B cell (primary cell): ENCODE data around the gene KIF22. TPM values are rescaled to one million over a fixed set of nuclear protein-coding genes. Genes with fewer than 3 reads are reported as not detected.

Experiments used
- ATAC-seq: fragments of 200-7000 bp; cut with Tn5 transposase; one replicate; pipeline ENCODE4 v1.10.0; 2021; ENCODE audit warnings: low read depth, mild to moderate bottlenecking, moderate number of reproducible peaks, moderate library complexity
- CTCF ChIA-PET: fragments of 350-600 bp; sonication (Branson Sonifier 250); formaldehyde crosslinking; loops from one replicate; lab custom pipeline; 2021; ENCODE audit warnings: antibody characterized with exemption, inconsistent platforms; lab: Charles Lee
- POLR2A ChIA-PET: fragments of 350-600 bp; sonication (Branson Sonifier 250); formaldehyde crosslinking; loops from one replicate; lab custom pipeline; 2021; ENCODE audit warnings: antibody characterized with exemption; lab: Charles Lee
- DNase-seq: peaks from one replicate; pipeline ENCODE4 v3.0.0; 2013
- H2AFZ ChIP-seq: 2 replicates; pipeline ENCODE4 v1.6.1; 2012; ENCODE audit warnings: mild to moderate bottlenecking, low read depth, low read length; ENCODE audit not compliant: insufficient read depth, poor library complexity, severe bottlenecking
- H3K27ac ChIP-seq, 2 donors: 1 replicate in 1 of 2; 2 replicates in 1 of 2; pipeline ENCODE4 v1.5.1; 2012 to 2013; ENCODE audit warnings: low read length in 2 of 2, mild to moderate bottlenecking in 2 of 2, moderate library complexity in 1 of 2
- H3K27me3 ChIP-seq, 4 experiments: fragments of 200-600 bp in 1 of 4; sonication (generic) in 1 of 4; replicated peaks in 1 of 4; 1 replicate in 2 of 4; 2 replicates in 2 of 4; pipeline versions ENCODE4 v1.6.1 to v1.7.0; 2013 to 2016; ENCODE audit warnings: low read length in 3 of 4, mild to moderate bottlenecking in 2 of 4, mixed read lengths in 1 of 4, moderate library complexity in 1 of 4; ENCODE audit not compliant: insufficient read depth in 4 of 4, control insufficient read depth in 3 of 4; ENCODE audit errors: control extremely low read depth in 1 of 4
- H3K36me3 ChIP-seq, 2 experiments: replicated peaks in 1 of 2; 1 replicate in 1 of 2; 2 replicates in 1 of 2; pipeline versions ENCODE4 v1.6.1 to v1.7.1; 2013; ENCODE audit warnings: low read length in 1 of 2; ENCODE audit not compliant: insufficient read depth in 2 of 2, control insufficient read depth in 1 of 2; ENCODE audit errors: control extremely low read depth in 1 of 2, extremely low read depth in 1 of 2
- H3K4me1 ChIP-seq, 2 donors: fragments of 200-600 bp in 1 of 2; sonication (generic) in 1 of 2; 1 replicate in 1 of 2; 2 replicates in 1 of 2; pipeline versions ENCODE4 v1.5.1 to v1.6.1; 2013 to 2017; ENCODE audit warnings: low read length in 2 of 2; ENCODE audit not compliant: control insufficient read depth in 2 of 2, insufficient read depth in 2 of 2
- H3K4me2 ChIP-seq: replicated peaks from 2 replicates; pipeline ENCODE3; 2012; ENCODE audit warnings: mild to moderate bottlenecking, low read depth, low read length; ENCODE audit not compliant: poor library complexity, severe bottlenecking
- H3K4me3 ChIP-seq, 5 experiments: fragments of 200-600 bp in 1 of 5; sonication (generic) in 1 of 5; 1 replicate in 3 of 5; 2 replicates in 2 of 5; pipeline versions ENCODE4 v1.5.1 to v1.7.0; 2011 to 2016; ENCODE audit warnings: low read length in 4 of 5, mild to moderate bottlenecking in 4 of 5, low read depth in 2 of 5, control low read depth in 1 of 5, moderate library complexity in 1 of 5; ENCODE audit not compliant: insufficient read depth in 1 of 5; ENCODE audit errors: control extremely low read depth in 1 of 5, extremely low read depth in 1 of 5
- H3K79me2 ChIP-seq: fragments of 200-600 bp; sonication (generic); one replicate; pipeline ENCODE4 v1.6.0; 2016; ENCODE audit warnings: low read length; ENCODE audit not compliant: control insufficient read depth, insufficient read depth
- H3K9ac ChIP-seq: fragments of 200-600 bp; sonication (generic); 2 replicates; pipeline ENCODE4 v1.6.1; 2017; ENCODE audit warnings: mild to moderate bottlenecking, low read length, moderate library complexity
- H3K9me3 ChIP-seq, 3 donors: one replicate each; pipeline versions ENCODE4 v1.6.1 to v1.7.1; 2013; ENCODE audit warnings: low read length in 2 of 3; ENCODE audit not compliant: control insufficient read depth in 2 of 3, insufficient read depth in 1 of 3; ENCODE audit errors: control extremely low read depth in 1 of 3
- H4K20me1 ChIP-seq: 2 replicates; pipeline ENCODE4 v1.6.0; 2012; ENCODE audit warnings: mild to moderate bottlenecking, low read length; ENCODE audit not compliant: insufficient read depth, control insufficient read depth, poor library complexity, severe bottlenecking
- H3K27ac Mint-ChIP-seq: one replicate; pipeline ENCODE4 v1.8.0; 2021; ENCODE audit warnings: mixed read lengths
- H3K27me3 Mint-ChIP-seq: one replicate; pipeline ENCODE4 v1.8.0; 2021; ENCODE audit warnings: mixed read lengths
- H3K4me1 Mint-ChIP-seq: one replicate; pipeline ENCODE4 v1.8.0; 2021; ENCODE audit warnings: mixed read lengths
- H3K4me3 Mint-ChIP-seq: one replicate; pipeline ENCODE4 v1.8.0; 2021; ENCODE audit warnings: mixed read lengths
- H3K9me3 Mint-ChIP-seq: one replicate; pipeline ENCODE4 v1.8.0; 2022; ENCODE audit warnings: mixed read lengths; ENCODE audit not compliant: insufficient read depth
- EZH2 ChIP-seq: IDR thresholded peaks from 2 replicates; pipeline ENCODE4 v1.6.1; 2012; ENCODE audit warnings: borderline replicate concordance, low read depth, mild to moderate bottlenecking, moderate library complexity, low read length; ENCODE audit not compliant: insufficient read depth, poor library complexity, severe bottlenecking
- WGBS: methylation state at CpG from one replicate; pipeline ENCODE4 v1.1.5; 2013; ENCODE audit warnings: missing lambda C conversion rate; ENCODE audit not compliant: insufficient coverage; 5-methylcytosine and 5-hydroxymethylcytosine counted together
- intact Hi-C: fragments of 100-400 bp; cut with micrococcal nuclease; formaldehyde crosslinking; loops from one replicate; pipeline ENCODE4 v1.10.0; 2022
- polyA plus RNA-seq: library from polyadenylated mRNA; depleted of rRNA; stranded (reverse); fragments of >200 nt; gene quantifications from 2 replicates; pipeline ENCODE4 v1.2.3, GENCODE V29; 2012
- total RNA-seq, 2 donors: library from RNA; stranded (reverse); fragments of 120-200 nt in 1 of 2; gene quantifications; 1 replicate in 1 of 2; 2 replicates in 1 of 2; pipeline versions ENCODE4 v1.2.3 to v1.2.4, GENCODE V29; 2013 to 2022
- TF ChIP-seq, protein P1 (sequence below): fragments of 200-600 bp; IDR thresholded peaks from one replicate; pipeline ENCODE4 v1.8.0; 2022; ENCODE audit warnings: antibody characterized with exemption, mild to moderate bottlenecking

Gene KIF22
- total and polyA plus RNA-seq, 2 donors (not counting 1 experiment from before 2014, with no cell fraction given): 53.9 to 57.2 TPM

DNA sequence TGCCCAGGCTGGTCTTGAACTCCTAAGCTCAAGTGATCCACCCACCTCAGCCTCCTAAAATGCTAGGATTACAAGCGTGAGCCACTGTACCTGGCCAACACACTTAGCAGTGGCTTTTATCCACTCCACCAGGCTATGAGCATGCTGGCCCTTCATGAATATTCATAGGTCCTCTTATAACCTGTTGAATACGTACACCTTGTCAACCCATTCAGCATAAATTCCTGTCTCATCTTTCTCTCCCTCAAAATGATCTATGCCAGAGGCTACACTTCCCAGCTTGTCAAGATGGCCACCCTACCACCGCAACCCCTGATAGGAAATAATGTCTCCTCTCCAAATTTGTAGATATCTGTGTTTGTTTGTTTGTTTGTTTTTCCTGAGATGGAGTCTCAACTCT is 23.5 kb upstream of the KIF22 start:
- POLR2A ChIA-PET: interaction anchor here (1.2 kb wide), 1 partner anchor 12 kb away, joined by 4 read pairs; no protein-coding TSS in a partner anchor
- Histone ChIP-seq H2AFZ (no peak overlapping the region), H3K36me3 (no peaks in the 10 kb centered on the region), H3K4me2 (no peak overlapping the region), H3K27ac (no peak overlapping the region), H3K79me2 (no peaks in the 10 kb centered on the region), H3K9ac (no peak overlapping the region), H4K20me1 (no peaks in the 10 kb centered on the region), H3K4me1 (peaks cover 0 to under 1% of the 10 kb centered on the region in 2 donors), H3K9me3 (no peaks in the 10 kb centered on the region), H3K4me3 (no peak overlapping the region), H3K27me3 (no peaks in the 10 kb centered on the region)
- Mint-ChIP-seq H3K27me3 (no peaks in the 10 kb centered on the region), H3K27ac (peak overlapping the region; percentile 10), H3K4me3 (no peak overlapping the region), H3K4me1 (no peaks in the 10 kb centered on the region), H3K9me3 (no peaks in the 10 kb centered on the region)
- WGBS: 96% methylated on average over 2 of the region's 3 CpGs
- CTCF ChIA-PET: interaction anchor here (1.5 kb wide), 1 partner anchor 11 kb away, joined by 4 read pairs; the partner anchor contains the start of gene ZG16
- no peak for TF ChIP-seq EZH2
- TF ChIP-seq, protein P1, sequence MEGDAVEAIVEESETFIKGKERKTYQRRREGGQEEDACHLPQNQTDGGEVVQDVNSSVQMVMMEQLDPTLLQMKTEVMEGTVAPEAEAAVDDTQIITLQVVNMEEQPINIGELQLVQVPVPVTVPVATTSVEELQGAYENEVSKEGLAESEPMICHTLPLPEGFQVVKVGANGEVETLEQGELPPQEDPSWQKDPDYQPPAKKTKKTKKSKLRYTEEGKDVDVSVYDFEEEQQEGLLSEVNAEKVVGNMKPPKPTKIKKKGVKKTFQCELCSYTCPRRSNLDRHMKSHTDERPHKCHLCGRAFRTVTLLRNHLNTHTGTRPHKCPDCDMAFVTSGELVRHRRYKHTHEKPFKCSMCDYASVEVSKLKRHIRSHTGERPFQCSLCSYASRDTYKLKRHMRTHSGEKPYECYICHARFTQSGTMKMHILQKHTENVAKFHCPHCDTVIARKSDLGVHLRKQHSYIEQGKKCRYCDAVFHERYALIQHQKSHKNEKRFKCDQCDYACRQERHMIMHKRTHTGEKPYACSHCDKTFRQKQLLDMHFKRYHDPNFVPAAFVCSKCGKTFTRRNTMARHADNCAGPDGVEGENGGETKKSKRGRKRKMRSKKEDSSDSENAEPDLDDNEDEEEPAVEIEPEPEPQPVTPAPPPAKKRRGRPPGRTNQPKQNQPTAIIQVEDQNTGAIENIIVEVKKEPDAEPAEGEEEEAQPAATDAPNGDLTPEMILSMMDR: no peak
- intact Hi-C loops: no loop called here
- ATAC-seq (no peak), DNase-seq (no peak)

DNA sequence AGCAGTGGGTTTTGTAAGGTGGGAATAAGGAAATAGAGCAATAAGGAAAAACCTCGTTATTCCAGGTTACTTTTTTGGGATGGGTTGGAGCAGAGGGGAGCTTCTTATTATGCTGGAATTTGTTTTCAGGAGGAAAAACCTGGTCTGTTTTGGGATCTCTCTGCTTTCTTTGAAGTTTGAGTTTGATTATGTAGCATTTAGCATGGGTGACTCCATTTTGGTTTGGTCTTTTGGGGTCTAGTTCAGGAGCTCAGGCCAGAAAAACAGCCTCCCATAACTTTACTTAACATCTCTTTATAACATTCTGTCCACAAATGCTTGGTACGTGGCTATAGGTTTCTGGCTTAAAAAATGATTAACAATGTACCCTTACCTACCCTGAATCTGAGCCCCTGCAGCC is 21.0 kb upstream of the KIF22 start:
- ATAC-seq (no peak), DNase-seq (no peak)
- Histone ChIP-seq H3K79me2 (no peaks in the 10 kb centered on the region), H2AFZ (no peak overlapping the region), H3K36me3 (no peaks in the 10 kb centered on the region), H3K4me1 (no peaks in the 10 kb centered on the region), H3K9ac (no peak overlapping the region), H3K27ac (no peak overlapping the region), H3K27me3 (no peaks in the 10 kb centered on the region), H3K4me3 (no peak overlapping the region), H3K9me3 (no peaks in the 10 kb centered on the region), H3K4me2 (no peak overlapping the region), H4K20me1 (no peaks in the 10 kb centered on the region)
- no peaks in the 10 kb centered on the region for H3K27me3 Mint-ChIP-seq
- POLR2A ChIA-PET: no interaction called here
- H3K4me3 Mint-ChIP-seq: no peak overlapping the region
- CTCF ChIA-PET: interaction anchor here (0.8 kb wide), 1 partner anchor 15 kb away, joined by 4 read pairs; no protein-coding TSS in a partner anchor
- H3K27ac Mint-ChIP-seq: no peak overlapping the region
- no peak for TF ChIP-seq EZH2
- TF ChIP-seq, protein P1: no peak
- intact Hi-C loops: no loop called here
- H3K9me3 Mint-ChIP-seq: no peaks in the 10 kb centered on the region
- WGBS: 84% methylated on average over 2 of the region's 2 CpGs
- H3K4me1 Mint-ChIP-seq: no peaks in the 10 kb centered on the region
